Stimulated activated CD4-positive, alpha-beta T cell treated with anti-CD3 and anti-CD28 coated beads, Interleukin-12 subunit alpha, Interleukin-12 subunit beta, amount 100 ng/mL, for 4 hours (primary cell): Measurements from ENCODE around the gene BIRC3.
"Not testable (repeated sequence)": the region's sequence is repeated elsewhere in the genome, so short reads cannot be mapped to it uniquely, and the experiment has no call there.

Experiments
- DNase-seq: peaks from one replicate; pipeline ENCODE4 v3.0.0-alpha.2; 2020

Gene BIRC3

GRCh38 chr11:102330231-102330630, 12.9 kb downstream of the BIRC3 start:
- DNase-seq = no peak

DNA sequence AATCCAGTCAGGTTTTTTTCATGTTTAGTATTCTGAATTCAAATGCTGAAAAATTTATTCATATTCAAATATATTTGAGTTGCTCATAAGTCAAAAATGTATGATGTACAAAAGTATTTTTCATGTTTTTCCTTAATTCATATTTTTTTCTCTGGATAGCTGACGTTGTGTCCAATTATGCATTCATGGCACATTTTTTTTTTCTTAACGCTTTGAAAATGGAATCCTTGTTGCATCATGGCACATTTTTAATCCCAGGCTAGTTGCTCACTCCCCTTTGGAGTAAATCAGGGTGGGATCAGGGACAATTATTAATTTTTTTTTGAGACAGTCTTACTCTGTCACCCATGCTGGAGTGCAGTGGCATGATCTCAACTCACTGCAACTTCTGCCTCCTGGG, 14.1 kb downstream of the BIRC3 start:
- DNase-seq = no peak

GRCh38 chr11:102332611-102332994, 15.3 kb downstream of the BIRC3 start:
- no peak for DNase-seq

DNA sequence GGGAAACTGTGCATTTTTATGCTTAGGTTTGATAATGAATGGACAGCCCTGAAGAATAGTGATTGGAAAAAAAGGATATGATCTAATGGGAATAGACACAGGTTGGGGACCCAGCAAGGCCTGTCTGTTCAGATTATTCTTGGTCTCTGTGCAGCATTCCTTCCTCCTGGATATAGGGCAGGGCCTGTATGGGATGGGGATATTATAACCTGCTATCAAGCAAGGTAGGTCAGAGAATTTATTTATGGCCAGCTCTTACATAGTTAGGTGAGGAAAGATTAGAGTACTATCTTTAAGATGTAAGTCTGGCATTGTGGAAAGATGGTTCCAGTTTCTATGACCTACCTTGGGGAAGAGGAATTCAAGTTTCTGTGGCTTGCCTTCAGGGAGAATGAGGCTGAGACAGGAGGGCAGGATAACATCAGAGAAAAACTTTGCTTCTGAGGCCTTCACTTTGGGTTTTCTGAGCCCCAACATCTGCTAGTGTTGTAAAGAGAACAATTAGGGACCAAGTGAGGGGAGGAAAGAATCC, 21.3 kb downstream of the BIRC3 start:
- DNase-seq = no peak

DNA sequence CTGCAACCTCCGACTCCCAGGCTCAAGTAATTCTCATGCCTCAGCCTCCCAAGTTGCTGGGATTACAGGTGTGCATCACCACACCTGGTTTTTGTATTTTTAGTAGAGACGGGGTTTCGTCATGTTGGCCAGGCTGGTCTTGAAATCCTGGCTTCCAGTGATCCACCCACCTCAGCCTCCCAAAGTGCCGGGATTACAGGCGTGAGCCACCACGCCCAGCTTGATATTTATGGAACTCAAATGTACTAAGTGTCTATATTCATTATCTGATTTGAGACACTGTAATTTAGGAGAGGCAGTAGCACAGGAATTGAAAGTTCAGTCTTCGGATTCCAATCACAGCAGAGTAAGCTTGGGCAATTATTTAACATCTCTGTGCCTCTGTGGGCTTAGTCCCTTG, 24.0 kb downstream of the BIRC3 start:
- not testable (repeated sequence) for DNase-seq

DNA sequence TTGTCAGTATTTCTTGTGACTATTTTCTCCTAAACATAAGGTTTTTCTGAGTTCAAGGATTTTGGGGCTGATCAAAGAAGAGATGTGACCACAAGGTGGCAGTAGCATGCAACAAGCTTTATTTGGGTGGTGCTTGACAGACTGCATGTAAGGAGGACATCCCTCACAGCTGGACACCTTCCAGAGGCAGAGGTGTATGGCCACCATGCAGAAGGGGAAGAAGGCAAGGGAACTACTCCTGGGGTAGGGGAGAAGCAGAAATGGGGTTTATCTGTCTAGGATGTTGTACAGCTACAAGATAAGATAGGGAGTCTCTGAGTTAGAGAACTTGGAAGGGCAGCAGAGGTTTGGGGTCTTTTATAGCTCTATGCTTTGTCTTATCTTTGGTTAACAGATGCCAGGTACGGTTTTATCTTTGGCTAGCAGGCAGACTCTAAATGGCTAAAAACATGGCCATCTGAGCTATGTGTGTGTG, 24.6 kb downstream of the BIRC3 start:
- DNase-seq = peak; percentile 51

DNA sequence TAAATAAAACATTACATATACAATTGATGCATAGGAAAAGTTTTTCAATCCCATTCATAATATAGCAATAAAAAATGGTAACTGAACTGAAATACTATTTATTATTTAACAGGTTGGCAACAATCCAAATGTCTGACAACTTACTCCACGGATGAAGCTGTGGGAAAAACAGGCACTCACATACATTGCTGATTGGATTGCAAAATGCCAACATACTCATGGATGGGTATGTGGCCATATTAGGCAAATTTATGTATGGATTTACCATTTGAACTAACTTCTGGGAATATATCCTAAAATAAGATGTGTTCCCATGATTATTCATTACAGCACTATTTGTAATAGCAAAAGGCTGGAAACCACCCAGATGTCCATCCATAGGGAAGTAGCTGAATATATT, 26.5 kb downstream of the BIRC3 start:
- DNase-seq = no peak

DNA sequence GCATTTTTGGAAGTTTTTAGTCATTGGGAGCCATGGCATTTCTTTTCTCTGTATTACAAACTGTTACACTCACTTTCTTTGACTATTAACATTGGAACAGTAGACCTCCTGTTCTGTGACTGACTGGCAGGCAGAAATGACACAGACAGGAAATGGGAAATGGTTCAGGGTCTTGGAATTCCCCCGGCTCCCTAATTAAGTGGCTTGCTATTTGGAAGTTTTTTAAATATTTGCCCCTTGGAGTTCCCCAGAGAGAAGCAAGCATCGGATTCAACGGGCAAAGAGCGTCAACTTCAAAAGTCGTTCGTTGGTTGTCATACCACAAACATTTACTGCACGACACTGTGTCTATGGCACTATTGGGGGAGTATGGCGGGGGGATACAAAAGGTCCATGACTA, 28.6 kb downstream of the BIRC3 start:
- no peak for DNase-seq

GRCh38 chr11:102346456-102346747, 29.1 kb downstream of the BIRC3 start:
- no peak for DNase-seq

DNA sequence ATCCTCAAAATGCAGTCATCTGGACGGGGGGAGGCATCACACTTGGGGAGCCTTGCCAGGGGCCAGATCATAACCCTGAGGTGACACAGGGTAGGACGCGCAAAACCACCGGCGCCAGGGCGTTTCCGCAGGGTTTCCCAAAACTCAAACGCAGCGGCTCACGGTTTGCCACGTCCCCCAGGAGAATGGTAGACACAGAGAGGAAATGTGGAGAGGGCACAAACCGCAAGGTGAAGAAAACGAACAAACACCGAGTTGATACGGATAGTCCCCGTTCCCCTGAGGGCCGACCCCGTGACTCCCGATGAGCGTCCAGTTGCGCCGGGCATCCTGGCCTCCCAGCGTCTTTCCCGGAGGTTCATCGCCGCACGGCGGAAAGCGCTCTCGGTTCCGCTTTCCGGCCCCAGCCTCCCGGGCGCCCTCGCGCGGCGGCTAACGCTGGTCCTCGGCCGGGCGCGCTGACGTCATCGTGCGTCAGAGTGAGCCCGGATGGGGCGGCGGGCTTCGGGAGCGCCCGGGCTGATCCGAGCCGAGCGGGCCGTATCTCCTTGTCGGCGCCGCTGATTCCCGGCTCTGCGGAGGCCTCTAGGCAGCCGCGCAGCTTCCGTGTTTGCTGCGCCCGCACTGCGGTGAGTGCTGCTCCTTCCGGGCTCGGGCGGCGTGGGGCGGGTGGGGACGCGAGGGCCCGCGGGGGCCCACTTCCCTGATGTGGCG, 29.6 kb downstream of the BIRC3 start, which contains the start of gene BIRC2:
Gene BIRC2 (plus strand): TSS at position 467 of the 714 bp plus-strand sequence. CDS start 2,641 bp downstream, outside the sequence.
- peak; percentile 96 for DNase-seq

GRCh38 chr11:102347462-102348370, 30.4 kb downstream of the BIRC3 start:
- DNase-seq = no peak

GRCh38 chr11:102357116-102357515, 39.8 kb downstream of the BIRC3 start:
- no peak for DNase-seq

- DNase-seq = no peak
These were observed 42.1 kb downstream of the BIRC3 start for GRCh38 chr11:102359372-102359771.

- DNase-seq = no peak
These were observed 43.4 kb downstream of the BIRC3 start for GRCh38 chr11:102360681-102361080.

DNA sequence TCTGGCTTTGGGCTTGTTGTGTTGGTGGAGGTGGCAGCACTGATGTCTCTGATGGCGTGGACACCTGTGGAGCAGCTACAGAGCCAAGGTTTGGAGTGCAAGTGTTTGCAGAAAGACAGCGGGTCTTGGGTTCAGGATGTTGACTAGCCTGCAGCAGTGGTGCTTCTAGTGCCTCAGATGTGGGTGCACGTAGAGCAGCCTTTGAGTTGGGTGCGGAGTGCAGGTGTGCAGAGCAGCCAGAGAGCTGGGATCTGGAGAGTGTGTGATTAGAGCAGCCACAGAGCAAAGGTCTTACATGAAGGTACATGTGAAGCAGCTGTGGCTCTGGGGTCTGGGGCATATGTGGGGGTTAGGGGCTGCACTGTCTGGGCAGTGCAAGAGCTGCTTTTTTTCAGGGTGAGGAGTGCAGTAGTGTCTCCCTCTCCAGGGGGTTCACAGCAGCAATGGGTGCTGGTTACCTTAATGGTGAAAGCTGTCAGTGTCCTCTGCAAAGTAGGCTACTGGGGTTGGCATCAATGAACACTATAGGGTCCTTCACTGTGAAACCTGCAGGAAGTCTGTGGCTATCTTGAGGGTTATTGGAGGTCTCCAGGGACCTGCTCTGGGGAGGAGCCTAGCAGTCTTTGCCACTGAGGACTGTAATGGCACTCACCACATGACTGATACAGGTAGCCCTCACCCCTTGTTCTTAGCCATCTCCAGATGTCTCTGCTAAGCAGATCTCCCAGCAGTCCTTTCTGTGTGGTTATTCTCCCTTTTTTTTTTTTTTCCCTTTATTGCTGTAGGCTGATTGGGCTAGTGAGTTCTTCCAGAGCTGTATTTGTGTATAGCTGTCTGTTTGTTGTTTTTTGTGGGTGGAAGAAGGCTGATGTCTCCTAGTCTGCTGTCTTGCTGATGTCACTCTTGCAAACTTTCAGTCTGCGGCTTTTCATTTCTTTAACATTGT, 44.1 kb downstream of the BIRC3 start:
- no peak for DNase-seq

GRCh38 chr11:102364991-102365390, 47.7 kb downstream of the BIRC3 start:
- DNase-seq = no peak

GRCh38 chr11:102367364-102367763, 50.1 kb downstream of the BIRC3 start:
- no peak for DNase-seq

DNA sequence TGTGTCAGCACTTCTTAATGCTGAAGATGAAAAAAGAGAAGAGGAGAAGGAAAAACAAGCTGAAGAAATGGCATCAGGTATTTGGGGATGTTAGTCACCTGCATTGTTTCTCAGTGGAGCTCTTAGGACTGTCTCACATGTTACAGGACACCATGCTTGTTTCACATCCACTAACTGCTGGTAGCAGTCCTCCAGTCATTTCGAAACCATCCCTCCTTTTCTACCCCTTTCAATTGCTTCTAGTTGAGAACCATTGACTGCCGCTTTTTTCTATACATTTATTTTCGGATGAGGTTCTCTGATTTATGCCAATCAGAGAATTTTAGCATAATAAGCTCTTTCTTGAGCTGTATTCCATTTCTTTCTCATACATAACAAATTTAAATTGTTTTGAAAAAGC, 51.2 kb downstream of the BIRC3 start:
- DNase-seq = no peak

DNA sequence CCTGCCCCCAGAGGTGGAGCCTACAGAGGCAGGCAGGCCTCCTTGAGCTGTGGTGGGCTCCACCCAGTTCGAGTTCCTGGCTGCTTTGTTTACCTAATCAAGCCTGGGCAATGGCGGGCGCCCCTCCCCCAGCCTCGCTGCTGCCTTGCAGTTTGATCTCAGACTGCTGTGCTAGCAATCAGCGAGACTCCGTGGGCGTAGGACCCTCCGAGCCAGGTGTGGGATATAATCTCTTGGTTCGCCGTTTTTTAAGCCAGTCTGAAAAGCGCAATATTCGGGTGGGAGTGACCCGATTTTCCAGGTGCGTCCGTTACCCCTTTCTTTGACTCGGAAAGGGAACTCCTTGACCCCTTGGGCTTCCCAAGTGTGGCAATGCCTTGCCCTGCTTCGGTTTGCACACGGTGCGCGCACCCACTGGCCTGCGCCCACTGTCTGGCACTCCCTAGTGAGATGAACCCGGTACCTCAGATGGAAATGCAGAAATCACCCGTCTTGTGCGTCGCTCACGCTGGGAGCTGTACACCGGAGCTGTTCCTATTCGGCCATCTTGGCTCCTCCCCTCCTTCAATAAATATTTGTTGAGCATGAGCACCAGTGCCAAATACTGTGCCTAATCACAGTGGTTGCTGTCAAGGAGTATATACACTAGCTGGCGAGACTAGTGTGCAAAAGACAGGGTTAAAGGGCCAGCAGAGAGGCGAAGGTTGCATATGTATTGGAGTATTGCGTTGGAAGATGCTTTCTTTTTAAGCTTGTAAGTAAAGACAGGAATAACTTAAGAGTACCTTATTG, 57.5 kb downstream of the BIRC3 start:
- not testable (repeated sequence) for DNase-seq

DNA sequence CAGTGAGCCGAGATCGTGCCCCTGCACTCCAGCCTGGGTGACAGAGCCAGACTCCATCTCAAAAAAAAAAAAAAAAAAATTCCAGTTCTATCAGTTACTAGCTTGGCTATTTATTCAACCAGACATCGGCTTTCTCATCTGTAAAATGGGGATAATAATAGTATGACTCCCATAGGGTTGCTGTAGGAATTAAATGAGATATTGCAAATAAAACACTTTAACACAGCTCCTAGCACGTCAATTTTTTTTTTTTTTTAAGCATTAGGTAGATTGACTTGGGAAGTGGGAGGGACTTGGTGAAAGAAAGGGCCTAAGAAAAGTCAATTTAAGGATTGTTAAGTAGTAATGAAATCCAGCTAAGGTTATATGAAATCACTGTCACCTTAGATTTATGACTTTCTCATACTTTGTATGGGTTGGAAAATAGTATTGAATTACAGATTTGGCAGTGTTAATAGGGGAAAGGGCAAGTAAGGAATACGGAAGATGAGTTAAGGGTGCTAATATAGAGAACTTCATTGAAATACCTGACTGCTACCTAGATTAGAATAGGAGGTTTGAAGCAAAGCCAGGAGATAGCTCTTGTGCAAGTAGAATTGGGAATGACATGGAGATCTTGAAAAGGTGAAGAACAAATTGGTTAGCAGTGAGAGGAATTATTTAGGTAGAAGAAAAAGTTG, 58.6 kb downstream of the BIRC3 start:
- no peak for DNase-seq

DNA sequence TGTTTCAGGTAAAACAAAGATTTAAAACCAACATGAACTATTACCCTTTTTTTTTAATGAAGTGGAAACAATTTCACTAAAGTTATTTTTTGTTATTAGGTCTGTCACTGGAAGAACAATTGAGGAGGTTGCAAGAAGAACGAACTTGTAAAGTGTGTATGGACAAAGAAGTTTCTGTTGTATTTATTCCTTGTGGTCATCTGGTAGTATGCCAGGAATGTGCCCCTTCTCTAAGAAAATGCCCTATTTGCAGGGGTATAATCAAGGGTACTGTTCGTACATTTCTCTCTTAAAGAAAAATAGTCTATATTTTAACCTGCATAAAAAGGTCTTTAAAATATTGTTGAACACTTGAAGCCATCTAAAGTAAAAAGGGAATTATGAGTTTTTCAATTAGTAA, 60.6 kb downstream of the BIRC3 start:
- no peak for DNase-seq
